HEK293T (cell line): ENCODE data around the gene CKB.

Experiments
- CTCF ChIA-PET: fragments of 350-600 bp; formaldehyde crosslinking; extraction: SDS; loops from one replicate; lab custom pipeline; 2021; ENCODE audit warnings: antibody characterized with exemption, inconsistent platforms; lab: Yijun Ruan, JAX
- POLR2A ChIA-PET: fragments of 350-600 bp; formaldehyde crosslinking; extraction: SDS; loops from one replicate; lab custom pipeline; 2020; ENCODE audit warnings: antibody characterized with exemption, inconsistent platforms; lab: Yijun Ruan, JAX
- DNase-seq: peaks from one replicate; pipeline ENCODE4 v3.0.0; 2012; ENCODE audit warnings: mixed read lengths; ENCODE audit errors: extremely low spot score
- ARNT ChIP-seq: fragments of 450-650 bp; IDR thresholded peaks from 2 replicates; pipeline ENCODE4 v1.6.1; 2017; ENCODE audit warnings: mild to moderate bottlenecking
- BHLHE40 ChIP-seq: fragments of 450-650 bp; IDR thresholded peaks from 2 replicates; pipeline ENCODE4 v1.6.1; 2016; ENCODE audit warnings: mild to moderate bottlenecking, moderate library complexity, borderline replicate concordance
- CTBP1 ChIP-seq: fragments of 450-650 bp; IDR thresholded peaks from 2 replicates; pipeline ENCODE4 v1.6.1; 2016; ENCODE audit warnings: borderline replicate concordance
- ELF4 ChIP-seq: fragments of 450-650 bp; IDR thresholded peaks from 2 replicates; pipeline ENCODE4 v1.6.1; 2017; ENCODE audit warnings: antibody characterized with exemption
- FOXA1 ChIP-seq: fragments of 450-650 bp; IDR thresholded peaks from 2 replicates; pipeline ENCODE4 v1.6.1; 2016; ENCODE audit warnings: mild to moderate bottlenecking
- FOXK2 ChIP-seq: fragments of 450-650 bp; IDR thresholded peaks from 2 replicates; pipeline ENCODE4 v1.6.1; 2016; ENCODE audit warnings: mild to moderate bottlenecking
- FOXM1 ChIP-seq: fragments of 450-650 bp; IDR thresholded peaks from 2 replicates; pipeline ENCODE4 v1.6.1; 2017; ENCODE audit warnings: mild to moderate bottlenecking, borderline replicate concordance
- HDGF ChIP-seq: fragments of 450-650 bp; IDR thresholded peaks from 2 replicates; pipeline ENCODE4 v1.6.1; 2017; ENCODE audit warnings: antibody characterized with exemption, borderline replicate concordance
- L3MBTL2 ChIP-seq: fragments of 450-650 bp; conservative IDR thresholded peaks from 2 replicates; pipeline ENCODE4 v1.6.1; 2016; ENCODE audit warnings: mild to moderate bottlenecking
- LEF1 ChIP-seq: fragments of 450-650 bp; IDR thresholded peaks from 2 replicates; pipeline ENCODE4 v1.6.1; 2017; ENCODE audit warnings: mild to moderate bottlenecking, borderline replicate concordance
- NFRKB ChIP-seq: fragments of 450-650 bp; IDR thresholded peaks from 2 replicates; pipeline ENCODE4 v1.6.1; 2016; ENCODE audit warnings: mild to moderate bottlenecking, moderate library complexity
- PKNOX1 ChIP-seq: fragments of 450-650 bp; IDR thresholded peaks from 2 replicates; pipeline ENCODE4 v1.6.1; 2016
- SP1 ChIP-seq: fragments of 450-650 bp; IDR thresholded peaks from 2 replicates; pipeline ENCODE4 v1.6.1; 2017
- SUZ12 ChIP-seq: fragments of 450-650 bp; IDR thresholded peaks from 2 replicates; pipeline ENCODE4 v1.6.1; 2016; ENCODE audit warnings: mild to moderate bottlenecking
- TARDBP ChIP-seq: fragments of 450-650 bp; IDR thresholded peaks from 2 replicates; pipeline ENCODE4 v1.6.1; 2016
- ZNF384 ChIP-seq: fragments of 450-650 bp; IDR thresholded peaks from 2 replicates; pipeline ENCODE4 v1.6.1; 2016

The CKB gene

GRCh38 chr14:103472939-103473338 is 49.7 kb downstream of the CKB start:
- POLR2A ChIA-PET: no interaction called here
- CTCF ChIA-PET: no interaction called here
- DNase-seq: no peak
- TF ChIP-seq TARDBP (no peak), ARNT (no peak), SUZ12 (no peak), BHLHE40 (no peak), CTBP1 (no peak), FOXM1 (no peak), ZNF384 (no peak), ELF4 (no peak), FOXA1 (no peak), PKNOX1 (no peak), L3MBTL2 (no peak), SP1 (no peak), FOXK2 (no peak), LEF1 (no peak), HDGF (no peak), NFRKB (no peak)
